ENCODE results near the gene FTCDNL1.
A peak's percentile ranks its signal among the peaks of the same experiment; 100 is the strongest.

Gene FTCDNL1

GRCh38 chr2:199779589-199779988, 71.4 kb downstream of the FTCDNL1 start:
- DNase-seq = no peak

DNA sequence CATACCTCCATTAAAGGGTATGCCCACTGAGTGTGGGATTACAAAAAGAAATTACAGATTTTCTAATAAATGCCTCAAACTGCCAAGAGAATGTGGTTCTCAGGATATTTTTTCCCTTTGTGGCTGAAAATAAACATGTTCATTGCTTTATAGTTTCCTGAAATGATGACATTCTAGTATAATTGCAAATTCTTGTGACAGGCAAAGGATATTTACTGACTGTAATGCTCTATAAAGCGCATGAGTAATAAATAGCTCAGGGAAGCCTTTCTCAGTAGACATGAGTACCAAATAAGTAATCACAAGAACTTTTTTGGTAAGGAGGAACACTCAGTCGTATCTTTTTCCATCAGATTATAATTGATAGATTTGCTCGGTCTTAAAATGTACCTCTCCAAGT, 72.3 kb downstream of the FTCDNL1 start:
- DNase-seq = no peak

GRCh38 chr2:199777916-199778315, 73.1 kb downstream of the FTCDNL1 start:
- no peak for DNase-seq

- DNase-seq = no peak
Observed at GRCh38 chr2:199777315-199777714, 73.7 kb downstream of the FTCDNL1 start.

- no peak for DNase-seq
Observed at GRCh38 chr2:199775267-199775666, 75.7 kb downstream of the FTCDNL1 start.

DNA sequence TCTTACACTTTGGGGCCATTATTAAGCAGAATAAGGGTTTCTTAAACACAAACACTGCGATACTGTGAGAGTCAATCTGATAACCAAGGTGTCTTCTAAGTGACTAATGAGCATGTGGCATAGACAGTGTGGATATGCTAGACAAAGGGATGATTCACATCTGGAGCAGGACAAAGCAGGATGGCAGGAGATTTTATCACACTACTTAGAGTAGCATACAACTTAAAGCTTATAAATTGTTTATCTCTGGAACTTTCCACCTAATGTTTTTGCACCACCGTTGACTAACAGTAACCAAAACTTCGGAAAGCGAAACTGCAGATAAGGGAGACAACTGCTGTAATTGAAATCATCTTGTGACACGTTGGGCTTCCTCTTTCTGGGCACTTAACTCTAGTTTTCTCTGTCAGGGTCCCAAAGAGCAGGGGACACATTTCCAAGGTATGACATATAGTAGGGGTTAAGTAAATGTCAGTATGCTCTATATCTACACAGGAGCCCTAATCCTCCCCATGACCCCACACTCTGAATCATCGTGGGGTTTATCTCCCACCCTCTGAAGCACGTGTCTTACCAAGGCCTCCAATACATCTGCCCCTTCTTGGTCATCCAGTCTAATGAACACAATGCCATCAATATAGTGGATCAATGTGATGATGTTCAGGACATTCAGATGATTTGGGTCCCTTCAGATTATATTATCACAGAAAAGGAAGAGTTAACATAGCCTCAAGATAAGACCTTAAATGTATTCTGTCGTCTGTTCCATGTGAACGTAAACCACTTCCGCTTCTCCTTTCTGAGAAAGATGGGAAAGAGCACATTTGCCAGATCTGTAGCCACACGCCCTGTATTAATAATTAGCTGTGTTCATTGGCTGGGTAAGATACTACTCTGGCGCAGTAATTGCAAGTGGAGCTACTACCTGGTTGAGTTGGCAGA, 78.7 kb downstream of the FTCDNL1 start:
- DNase-seq = peak; percentile 74

- DNase-seq = no peak
Observed at GRCh38 chr2:199770716-199771115, 80.3 kb downstream of the FTCDNL1 start.

DNA sequence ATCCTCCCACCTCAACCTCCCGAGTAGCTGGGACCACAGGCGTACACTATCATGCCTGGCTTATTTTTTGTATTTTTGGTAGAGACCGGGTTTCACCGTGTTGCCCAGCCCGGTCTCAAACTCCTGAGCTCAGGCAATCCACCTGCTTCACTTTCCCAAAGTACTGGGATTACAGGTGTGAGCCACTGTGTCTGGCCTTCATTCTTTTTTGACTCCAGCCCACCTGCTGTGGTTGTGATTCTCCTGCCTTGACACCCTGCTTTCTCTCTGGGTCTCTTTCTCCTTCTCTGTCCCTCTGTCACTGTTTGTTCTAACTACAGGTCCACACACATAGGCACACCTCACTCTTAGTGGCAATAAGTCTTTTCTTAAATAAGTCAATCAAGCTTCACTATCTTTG, 85.3 kb downstream of the FTCDNL1 start:
- DNase-seq = no peak

DNA sequence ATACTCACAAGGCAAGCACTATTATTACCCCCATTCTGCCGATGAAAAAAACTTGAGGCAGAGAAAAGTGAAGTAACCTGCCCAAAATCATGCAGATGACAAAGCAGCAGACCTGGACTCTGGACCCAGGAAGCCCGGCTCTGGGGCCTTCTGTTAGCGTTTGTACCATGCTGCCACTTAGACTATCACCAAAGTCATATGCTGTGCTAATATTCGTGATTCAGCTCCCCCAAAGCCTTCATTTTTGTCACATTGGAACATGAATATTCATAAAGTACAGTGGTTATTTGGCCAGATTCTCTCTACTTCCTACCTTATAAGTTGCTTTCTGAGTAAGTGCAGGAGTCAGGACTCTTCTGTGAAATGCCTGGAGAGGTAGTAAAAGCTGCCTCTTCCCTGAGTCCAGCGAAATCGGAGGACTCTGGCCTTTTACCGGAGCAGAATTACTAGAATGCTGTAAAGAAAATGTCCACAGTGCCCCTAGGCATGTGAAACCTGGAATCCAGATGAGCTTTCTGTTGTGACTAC, 86.7 kb downstream of the FTCDNL1 start:
- DNase-seq = no peak

DNA sequence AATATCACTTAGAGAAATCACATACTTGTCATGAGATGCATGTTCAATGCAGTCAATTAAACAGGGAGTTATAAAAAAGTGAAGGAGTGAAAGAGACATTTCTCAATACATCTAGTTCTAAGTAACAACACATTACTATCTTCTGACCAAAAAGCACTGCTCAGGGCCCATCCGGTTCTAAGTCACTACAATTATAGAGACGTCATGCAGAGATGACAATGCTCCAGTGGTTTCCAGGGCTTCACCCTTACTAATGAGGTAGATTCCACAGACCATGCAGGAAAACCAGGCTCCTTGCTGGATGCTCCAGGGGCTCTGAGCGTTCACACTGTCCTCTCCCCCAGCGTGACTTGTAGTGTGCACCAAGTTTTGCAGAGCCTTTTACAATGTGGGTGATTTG, 88.0 kb downstream of the FTCDNL1 start:
- no peak for DNase-seq

- DNase-seq = no peak
Observed at GRCh38 chr2:199760574-199760973, 90.4 kb downstream of the FTCDNL1 start.

- DNase-seq = no peak
Observed at GRCh38 chr2:199757233-199757870, 93.6 kb downstream of the FTCDNL1 start.

DNA sequence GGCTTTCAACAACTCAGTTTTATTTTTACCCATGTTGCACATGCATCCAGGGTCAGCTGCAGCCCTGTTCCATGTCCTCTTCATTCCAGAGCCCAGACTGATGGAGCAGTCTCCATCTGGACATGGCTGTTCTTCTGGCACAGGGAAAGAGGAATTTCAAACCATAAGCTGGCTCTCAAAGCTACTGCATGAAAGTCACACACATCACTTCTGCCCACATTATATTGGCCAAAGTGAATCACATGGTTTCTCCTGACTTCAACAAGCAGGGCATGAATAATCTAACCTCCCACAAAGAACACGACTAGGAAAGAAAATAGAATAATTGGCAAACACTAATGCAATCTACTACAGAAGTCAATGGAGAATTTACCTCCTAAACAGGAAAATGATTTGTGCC, 94.2 kb downstream of the FTCDNL1 start:
- DNase-seq = peak; percentile 24

DNA sequence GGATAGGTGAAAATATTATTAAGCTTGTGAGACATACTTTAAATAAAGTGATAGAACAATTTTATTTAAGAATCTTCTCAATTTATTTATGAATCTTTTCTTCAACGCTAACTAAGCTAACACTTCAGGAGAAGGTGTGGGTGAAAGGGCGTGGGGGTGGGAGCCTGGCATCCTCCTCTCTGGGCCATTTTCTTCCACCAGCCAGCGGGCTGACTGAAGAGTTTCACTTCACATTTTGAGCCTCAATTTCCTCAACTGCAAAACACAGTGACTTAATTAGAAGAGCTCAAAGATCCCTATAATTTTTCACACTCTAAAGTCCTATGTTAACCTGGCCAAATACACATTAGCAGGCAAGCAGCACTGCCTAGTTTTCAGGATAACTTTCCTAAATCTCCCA, 94.8 kb downstream of the FTCDNL1 start:
- peak; percentile 47 for DNase-seq

DNA sequence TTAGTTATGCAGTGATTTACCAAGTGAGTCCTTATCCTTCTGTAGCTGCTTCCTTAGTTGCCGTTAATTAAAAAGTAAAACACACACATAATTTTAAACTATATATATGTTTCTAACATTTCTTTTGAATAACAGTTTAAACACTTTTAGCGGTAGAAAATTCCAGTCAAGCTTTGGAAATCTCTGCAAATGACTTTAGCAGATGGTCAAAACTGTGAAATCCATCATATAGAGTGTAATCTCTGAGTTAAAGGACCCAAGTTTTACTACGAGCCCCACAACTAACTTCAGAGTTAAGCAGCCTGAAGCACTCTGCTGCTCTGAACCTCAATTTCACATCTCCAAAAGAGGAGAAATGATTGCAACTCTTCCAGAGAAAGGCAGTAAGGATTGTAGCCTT, 96.2 kb downstream of the FTCDNL1 start:
- DNase-seq = no peak

DNA sequence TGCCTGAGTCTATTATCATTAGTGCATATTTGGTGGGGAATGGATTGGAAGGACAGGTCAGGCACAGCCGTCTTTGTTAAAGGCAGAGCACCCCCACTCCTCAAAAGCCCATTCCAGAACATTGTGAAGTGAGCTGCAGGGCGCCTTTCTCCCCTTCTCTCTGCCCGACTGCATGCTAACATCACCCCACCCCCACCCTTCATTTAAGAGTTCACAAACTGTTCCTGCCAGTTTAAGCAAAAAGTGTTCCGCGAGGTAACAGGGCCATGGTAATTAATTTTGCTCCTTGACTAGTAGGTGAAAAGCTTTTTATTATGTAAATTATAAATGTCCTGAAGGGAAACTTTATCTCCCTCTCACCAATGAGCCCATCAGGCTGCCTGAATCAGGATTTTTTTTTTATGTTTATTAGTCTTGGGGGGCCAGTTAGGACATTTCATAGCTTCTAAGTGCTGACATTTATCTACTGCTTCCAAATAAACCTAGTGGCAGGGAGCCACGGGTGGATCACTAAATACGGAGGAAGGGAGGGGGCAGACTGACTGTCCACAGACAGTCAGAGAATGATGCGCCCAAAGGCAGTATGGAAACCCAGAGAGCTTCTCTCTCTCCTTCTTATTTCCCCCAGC, 99.4 kb downstream of the FTCDNL1 start:
- DNase-seq = no peak

- no peak for DNase-seq
Observed at GRCh38 chr2:199749571-199749970, 101.4 kb downstream of the FTCDNL1 start.

- no peak for DNase-seq
Observed at GRCh38 chr2:199744724-199745123, 106.3 kb downstream of the FTCDNL1 start.

- DNase-seq = no peak
Observed at GRCh38 chr2:199744260-199744659, 106.7 kb downstream of the FTCDNL1 start.

- DNase-seq = no peak
Observed at GRCh38 chr2:199743415-199744120, 107.4 kb downstream of the FTCDNL1 start.

DNA sequence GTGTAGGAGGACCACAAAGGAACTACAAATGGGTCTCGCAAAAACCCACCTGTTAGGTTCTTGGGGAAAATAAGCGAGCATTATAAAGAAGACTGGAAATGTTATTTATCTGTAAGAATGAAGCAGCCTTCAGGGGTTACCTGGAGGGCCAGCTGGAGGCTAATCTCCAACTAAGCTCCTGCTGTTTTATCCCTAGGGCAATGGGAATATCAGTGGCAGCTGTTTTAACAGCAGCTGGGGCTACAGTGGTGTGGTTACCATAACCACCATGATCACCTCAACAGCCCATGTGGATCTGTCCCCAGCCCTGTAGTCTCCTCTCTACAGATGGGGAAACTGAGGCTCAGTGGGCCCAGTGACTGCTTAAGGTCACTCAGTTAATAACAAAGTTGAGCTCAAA, 108.1 kb downstream of the FTCDNL1 start:
- no peak for DNase-seq

DNA sequence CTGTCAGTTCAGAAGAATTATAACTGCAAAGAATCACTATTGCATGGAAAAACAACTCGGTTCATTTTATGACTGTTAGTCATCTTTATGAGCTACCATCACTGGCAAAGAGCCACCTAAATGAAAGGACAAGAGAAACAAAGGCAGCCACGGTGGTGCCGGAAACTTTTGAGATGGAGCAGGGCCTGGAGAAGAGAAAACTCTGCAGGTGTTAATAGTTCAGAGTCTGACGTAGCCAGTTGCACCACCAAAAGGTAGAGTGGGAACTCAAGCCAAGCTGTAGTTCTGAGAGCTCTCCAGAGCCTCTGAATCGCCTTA, 110.9 kb downstream of the FTCDNL1 start:
- no peak for DNase-seq
